ENCODE measurements around the gene TP53. TPM values are rescaled to one million over a fixed set of nuclear protein-coding genes. Genes with fewer than 3 reads are reported as not detected.
"Not testable (repeated sequence)": the region's sequence is repeated elsewhere in the genome, so short reads cannot be mapped to it uniquely, and the experiment has no call there.

The TP53 gene
- total and polyA plus RNA-seq, 9 donors = 17.9 to 51.8 (median 40.5) TPM

GRCh38 chr17:7652388-7653356, 34.6 kb downstream of the TP53 start:
- Histone ChIP-seq H3K4me1 (ENCODE audit: control insufficient read depth, insufficient read depth, low read length) (peaks cover 28% of the 10 kb centered on the region), H3K36me3 (ENCODE audit: control insufficient read depth, insufficient read depth, low read length) (peaks cover 14% of the 10 kb centered on the region), H3K4me3 (ENCODE audit: low read length) (peak overlapping the region; percentile 72), H3K27ac (ENCODE audit: low read length) (peak overlapping the region; percentile 29), H3K9me3 (replicated peaks; ENCODE audit: control insufficient read depth, low read depth, low read length) (no peaks in the 10 kb centered on the region), H3K27me3 (ENCODE audit: control insufficient read depth, insufficient read depth, low read length) (peaks cover 23% of the 10 kb centered on the region)
- 64% methylated on average over 7 of the region's 12 CpGs for WGBS (ENCODE audit: insufficient coverage)
- DNase-seq = no peak

GRCh38 chr17:7651665-7652387, 35.5 kb downstream of the TP53 start:
- peak overlapping the region; percentile 29 for H3K27ac ChIP-seq (ENCODE audit: low read length)
- no peaks in the 10 kb centered on the region for H3K9me3 ChIP-seq (replicated peaks; ENCODE audit: control insufficient read depth, low read depth, low read length)
- WGBS (ENCODE audit: insufficient coverage) = under 1% methylated on average over 37 of the region's 54 CpGs
- peak overlapping the region; percentile 72 for H3K4me3 ChIP-seq (ENCODE audit: low read length)
- H3K4me1 ChIP-seq (ENCODE audit: control insufficient read depth, insufficient read depth, low read length) = peaks cover 20% of the 10 kb centered on the region
- peaks cover 23% of the 10 kb centered on the region for H3K27me3 ChIP-seq (ENCODE audit: control insufficient read depth, insufficient read depth, low read length)
- DNase-seq = peak; percentile 84
- H3K36me3 ChIP-seq (ENCODE audit: control insufficient read depth, insufficient read depth, low read length) = peaks cover 14% of the 10 kb centered on the region

GRCh38 chr17:7651097-7651664, 36.1 kb downstream of the TP53 start:
- Histone ChIP-seq H3K36me3 (ENCODE audit: control insufficient read depth, insufficient read depth, low read length) (peaks cover 14% of the 10 kb centered on the region), H3K27ac (ENCODE audit: low read length) (peak overlapping the region; percentile 13), H3K9me3 (replicated peaks; ENCODE audit: control insufficient read depth, low read depth, low read length) (no peaks in the 10 kb centered on the region), H3K4me1 (ENCODE audit: control insufficient read depth, insufficient read depth, low read length) (peaks cover 18% of the 10 kb centered on the region), H3K4me3 (ENCODE audit: low read length) (peak overlapping the region; percentile 72), H3K27me3 (ENCODE audit: control insufficient read depth, insufficient read depth, low read length) (peaks cover 23% of the 10 kb centered on the region)
- under 1% methylated on average over 37 of the region's 45 CpGs for WGBS (ENCODE audit: insufficient coverage)
- DNase-seq = no peak

GRCh38 chr17:7650509-7651096, 36.7 kb downstream of the TP53 start, which contains the start of gene ATP1B2:
Gene ATP1B2 (plus strand): TSS chr17:7650926. CDS start chr17:7651519, 593 bp downstream.
- H3K4me1 ChIP-seq (ENCODE audit: control insufficient read depth, insufficient read depth, low read length) = peaks cover 18% of the 10 kb centered on the region
- peaks cover 23% of the 10 kb centered on the region for H3K27me3 ChIP-seq (ENCODE audit: control insufficient read depth, insufficient read depth, low read length)
- no peaks in the 10 kb centered on the region for H3K9me3 ChIP-seq (replicated peaks; ENCODE audit: control insufficient read depth, low read depth, low read length)
- peak within 1 kb of the TSS; percentile 65 for H3K27ac ChIP-seq (ENCODE audit: low read length)
- H3K4me3 ChIP-seq (ENCODE audit: low read length) = peak within 1 kb of the TSS; percentile 72
- peaks cover 10% of the 10 kb centered on the region for H3K36me3 ChIP-seq (ENCODE audit: control insufficient read depth, insufficient read depth, low read length)
- WGBS (ENCODE audit: insufficient coverage) = under 1% methylated on average over 24 of the region's 34 CpGs
- peak; percentile 87 for DNase-seq

- no CpG with 5 or more reads among the region's 4 CpGs for WGBS (ENCODE audit: insufficient coverage)
- no peaks in the 10 kb centered on the region for H3K9me3 ChIP-seq (replicated peaks; ENCODE audit: control insufficient read depth, low read depth, low read length)
- H3K4me1 ChIP-seq (ENCODE audit: control insufficient read depth, insufficient read depth, low read length) = peaks cover 15% of the 10 kb centered on the region
- no peak overlapping the region for H3K27ac ChIP-seq (ENCODE audit: low read length)
- H3K27me3 ChIP-seq (ENCODE audit: control insufficient read depth, insufficient read depth, low read length) = peaks cover 14% of the 10 kb centered on the region
- H3K36me3 ChIP-seq (ENCODE audit: control insufficient read depth, insufficient read depth, low read length) = no peaks in the 10 kb centered on the region
- no peak for DNase-seq
- no peak overlapping the region for H3K4me3 ChIP-seq (ENCODE audit: low read length)
Measured at GRCh38 chr17:7647018-7647417, 40.3 kb downstream of the TP53 start.

GRCh38 chr17:7646457-7646856, 40.8 kb downstream of the TP53 start:
- Histone ChIP-seq H3K27ac (ENCODE audit: low read length) (no peak overlapping the region), H3K4me1 (ENCODE audit: control insufficient read depth, insufficient read depth, low read length) (peaks cover 12% of the 10 kb centered on the region), H3K9me3 (replicated peaks; ENCODE audit: control insufficient read depth, low read depth, low read length) (no peaks in the 10 kb centered on the region), H3K27me3 (ENCODE audit: control insufficient read depth, insufficient read depth, low read length) (peaks cover 13% of the 10 kb centered on the region), H3K36me3 (ENCODE audit: control insufficient read depth, insufficient read depth, low read length) (no peaks in the 10 kb centered on the region), H3K4me3 (ENCODE audit: low read length) (no peak overlapping the region)
- 38% methylated on average over 5 of the region's 9 CpGs for WGBS (ENCODE audit: insufficient coverage)
- peak; percentile 68 for DNase-seq

GRCh38 chr17:7644775-7645174, 42.5 kb downstream of the TP53 start:
- Histone ChIP-seq H3K36me3 (ENCODE audit: control insufficient read depth, insufficient read depth, low read length) (no peaks in the 10 kb centered on the region), H3K27ac (ENCODE audit: low read length) (no peak overlapping the region), H3K27me3 (ENCODE audit: control insufficient read depth, insufficient read depth, low read length) (no peaks in the 10 kb centered on the region), H3K9me3 (replicated peaks; ENCODE audit: control insufficient read depth, low read depth, low read length) (no peaks in the 10 kb centered on the region), H3K4me3 (ENCODE audit: low read length) (no peak overlapping the region), H3K4me1 (ENCODE audit: control insufficient read depth, insufficient read depth, low read length) (no peaks in the 10 kb centered on the region)
- 100% methylated on average over 2 of the region's 4 CpGs for WGBS (ENCODE audit: insufficient coverage)
- DNase-seq = no peak

GRCh38 chr17:7641635-7642034, 45.7 kb downstream of the TP53 start:
- not testable (repeated sequence) for H3K27ac ChIP-seq (ENCODE audit: low read length); H3K9me3 ChIP-seq (replicated peaks; ENCODE audit: control insufficient read depth, low read depth, low read length); DNase-seq; H3K36me3 ChIP-seq (ENCODE audit: control insufficient read depth, insufficient read depth, low read length); H3K4me1 ChIP-seq (ENCODE audit: control insufficient read depth, insufficient read depth, low read length); H3K27me3 ChIP-seq (ENCODE audit: control insufficient read depth, insufficient read depth, low read length); H3K4me3 ChIP-seq (ENCODE audit: low read length)
- WGBS (ENCODE audit: insufficient coverage) = 51% methylated on average over 6 of the region's 7 CpGs

- DNase-seq = no peak
- no peaks in the 10 kb centered on the region for H3K4me1 ChIP-seq (ENCODE audit: control insufficient read depth, insufficient read depth, low read length)
- WGBS (ENCODE audit: insufficient coverage) = 91% methylated on average over 25 of the region's 26 CpGs
- H3K36me3 ChIP-seq (ENCODE audit: control insufficient read depth, insufficient read depth, low read length) = no peaks in the 10 kb centered on the region
- H3K27me3 ChIP-seq (ENCODE audit: control insufficient read depth, insufficient read depth, low read length) = no peaks in the 10 kb centered on the region
- no peaks in the 10 kb centered on the region for H3K9me3 ChIP-seq (replicated peaks; ENCODE audit: control insufficient read depth, low read depth, low read length)
- H3K27ac ChIP-seq (ENCODE audit: low read length) = no peak overlapping the region
- H3K4me3 ChIP-seq (ENCODE audit: low read length) = no peak overlapping the region
Measured at GRCh38 chr17:7640783-7641182, 46.5 kb downstream of the TP53 start.

Data from muscle of leg (tissue), 11 donors.